Sigmoid colon (tissue), 7 donors: ENCODE data around the gene SERPINA6. TPM values are rescaled to one million over a fixed set of nuclear protein-coding genes. Genes with fewer than 3 reads are reported as not detected.
A peak's percentile ranks its signal among the peaks of the same experiment; 100 is the strongest.

Experiments used
- DNase-seq: peaks from one replicate; pipeline ENCODE4 v3.0.0-alpha.2; 2019
- H3K27ac ChIP-seq, 4 donors: fragments of 200-600 bp; sonication (generic); one replicate each; pipeline ENCODE4 v1.5.1; 2016 to 2019; ENCODE audit warnings: mild to moderate bottlenecking in 1 of 4
- H3K27me3 ChIP-seq, 3 donors: fragments of 200-600 bp; sonication (generic); one replicate each; pipeline ENCODE4 v1.5.1; 2019; ENCODE audit warnings: mild to moderate bottlenecking in 1 of 3
- H3K36me3 ChIP-seq, 4 donors: fragments of 200-600 bp; sonication (generic); one replicate each; pipeline ENCODE4 v1.5.1; 2016 to 2019
- H3K4me1 ChIP-seq, 4 donors: fragments of 200-600 bp; sonication (generic); one replicate each; pipeline ENCODE4 v1.5.1; 2017 to 2019
- H3K4me3 ChIP-seq, 4 donors: fragments of 200-600 bp; sonication (generic); one replicate each; pipeline ENCODE4 v1.5.1; 2017 to 2019; ENCODE audit warnings: mild to moderate bottlenecking in 2 of 4, moderate library complexity in 1 of 4
- H3K9me3 ChIP-seq, 4 donors: fragments of 200-600 bp in 3 of 4; sonication (generic) in 3 of 4; one replicate each; pipeline versions ENCODE4 v1.5.1 to v1.6.1; 2013 to 2019
- CTCF ChIP-seq, 4 experiments: fragments of 450-650 bp in 3 of 4; fragments of 200-600 bp in 1 of 4; IDR thresholded peaks; one replicate each; pipeline ENCODE4 v1.5.1; 2016 to 2019; ENCODE audit warnings: antibody characterized with exemption in 4 of 4, mild to moderate bottlenecking in 3 of 4, moderate library complexity in 2 of 4
- EP300 ChIP-seq, 4 donors: sonication (generic); formaldehyde crosslinking; IDR thresholded peaks; one replicate each; pipeline ENCODE4 v1.6.1; 2017; ENCODE audit warnings: antibody characterized with exemption in 4 of 4
- POLR2A ChIP-seq, 2 donors: fragments of 450-650 bp; IDR thresholded peaks; one replicate each; pipeline ENCODE4 v1.6.1; 2016; ENCODE audit warnings: antibody characterized with exemption in 2 of 2, mild to moderate bottlenecking in 2 of 2, moderate library complexity in 2 of 2
- POLR2AphosphoS5 ChIP-seq, 4 donors: sonication (generic); formaldehyde crosslinking; IDR thresholded peaks; one replicate each; pipeline ENCODE4 v1.6.1; 2017; ENCODE audit warnings: antibody characterized with exemption in 4 of 4
- WGBS, 2 donors: extraction: QIAGEN DNeasy Blood & Tissue Kit; methylation state at CpG; one replicate each; pipeline ENCODE4 v1.1.7; 2013; 5-methylcytosine and 5-hydroxymethylcytosine counted together
- intact Hi-C: fragments of 100-400 bp; cut with DNase I; formaldehyde crosslinking; loops from one replicate; pipeline ENCODE4 v1.15.1; 2023
- polyA plus RNA-seq, 3 donors: library from polyadenylated mRNA; stranded (reverse); fragments of 200-250 nt; gene quantifications; one replicate each; pipeline ENCODE4 v1.2.3, GENCODE V29; 2013
- total RNA-seq, 4 donors: library from RNA; depleted of rRNA; stranded (reverse); fragments of >200 nt; gene quantifications; one replicate each; pipeline ENCODE4 v1.1.0, GENCODE V29; 2016
- donor health status: healthy with polysubstance abuse.
- donor health status: Bipolar disorder and iron deficiency.
- donor health status: healthy.

Gene SERPINA6
- total and polyA plus RNA-seq, 7 donors, result 2.0 TPM; not detected in 6

- Histone ChIP-seq H3K4me3 (no peak overlapping the region), H3K4me1 (no peaks in the 10 kb centered on the region), H3K9me3 (no peaks in the 10 kb centered on the region), H3K36me3 (no peaks in the 10 kb centered on the region), H3K27me3 (peaks cover 0 to 4% (median 0%) of the 10 kb centered on the region in 3 donors), H3K27ac (no peak overlapping the region)
- TF ChIP-seq POLR2AphosphoS5 (IDR thresholded peaks at IDR 0.05) (no peak), EP300 (IDR thresholded peaks at IDR 0.05) (no peak), POLR2A (IDR thresholded peaks at IDR 0.05) (no peak), CTCF (IDR thresholded peaks at IDR 0.05) (no peak)
- DNase-seq, result no peak
- intact Hi-C loops, result no loop called here
- WGBS, 2 donors, result 88 to 91% methylated on average over 3 of the region's 3 CpGs
Observed at GRCh38 chr14:94368243-94368590, 45.1 kb upstream of the SERPINA6 start.

- Histone ChIP-seq H3K4me3 (no peak overlapping the region), H3K27ac (no peak overlapping the region), H3K27me3 (peaks cover 0 to 3% (median 0%) of the 10 kb centered on the region in 3 donors), H3K9me3 (no peaks in the 10 kb centered on the region), H3K4me1 (no peaks in the 10 kb centered on the region), H3K36me3 (no peaks in the 10 kb centered on the region)
- TF ChIP-seq POLR2A (IDR thresholded peaks at IDR 0.05), result no peak
- TF ChIP-seq CTCF (IDR thresholded peaks at IDR 0.05), result no peak
- TF ChIP-seq EP300 (IDR thresholded peaks at IDR 0.05), result no peak
- no peak for TF ChIP-seq POLR2AphosphoS5 (IDR thresholded peaks at IDR 0.05)
- intact Hi-C loops, result no loop called here
- WGBS, 2 donors, result 81 to 92% methylated on average over 12 of the region's 12 CpGs
- peak; percentile 57 for DNase-seq
Observed at GRCh38 chr14:94367347-94368242, 44.5 kb upstream of the SERPINA6 start.

- H3K36me3 ChIP-seq, result no peaks in the 10 kb centered on the region
- TF ChIP-seq POLR2A (IDR thresholded peaks at IDR 0.05) (no peak), POLR2AphosphoS5 (IDR thresholded peaks at IDR 0.05) (no peak), EP300 (IDR thresholded peaks at IDR 0.05) (no peak), CTCF (IDR thresholded peaks at IDR 0.05) (no peak)
- H3K4me1 ChIP-seq, result no peaks in the 10 kb centered on the region
- peak; percentile 46 for DNase-seq
- H3K9me3 ChIP-seq, result no peaks in the 10 kb centered on the region
- 87 to 88% methylated on average over 14 of the region's 14 CpGs for WGBS, 2 donors
- no peak within 1 kb of the TSS for H3K4me3 ChIP-seq
- intact Hi-C loops, result no loop called here
- H3K27ac ChIP-seq, result no peak within 1 kb of the TSS
- no peaks in the 10 kb centered on the region for H3K27me3 ChIP-seq
Observed at GRCh38 chr14:94366146-94366915, 43.2 kb upstream of the SERPINA6 start, which contains the start of gene SERPINA2. Gene SERPINA2 (minus strand): TSS chr14:94366698.

GRCh38 chr14:94365624-94366023 is 42.5 kb upstream of the SERPINA6 start:
- no peak overlapping the region for H3K27ac ChIP-seq
- H3K4me3 ChIP-seq, result no peak overlapping the region
- intact Hi-C loops, result no loop called here
- no peak for DNase-seq
- H3K4me1 ChIP-seq, result no peaks in the 10 kb centered on the region
- no peaks in the 10 kb centered on the region for H3K9me3 ChIP-seq
- no peaks in the 10 kb centered on the region for H3K36me3 ChIP-seq
- WGBS, 2 donors, result 82 to 86% methylated on average over 3 of the region's 3 CpGs
- H3K27me3 ChIP-seq, result no peaks in the 10 kb centered on the region
- TF ChIP-seq CTCF (IDR thresholded peaks at IDR 0.05), result no peak
- TF ChIP-seq POLR2A (IDR thresholded peaks at IDR 0.05), result no peak
- TF ChIP-seq EP300 (IDR thresholded peaks at IDR 0.05), result no peak
- TF ChIP-seq POLR2AphosphoS5 (IDR thresholded peaks at IDR 0.05), result no peak
